MV-4-11 (cell line): ENCODE results near the gene ARHGEF1.
"Not testable (repeated sequence)": the region's sequence is repeated elsewhere in the genome, so short reads cannot be mapped to it uniquely, and the experiment has no call there.

Experiments used
- DNase-seq: peaks from one replicate; lab custom pipeline; 2025; lab: John Stamatoyannopoulos, UW

The ARHGEF1 gene

GRCh38 chr19:41930926-41931592 is 48.1 kb downstream of the ARHGEF1 start:
- peak; percentile 23 for DNase-seq

- DNase-seq = no peak
These were observed 49.3 kb downstream of the ARHGEF1 start for GRCh38 chr19:41932259-41932719.

- no peak for DNase-seq
These were observed 49.8 kb downstream of the ARHGEF1 start for GRCh38 chr19:41932720-41933332.

- DNase-seq = peak; percentile 71
These were observed 50.9 kb downstream of the ARHGEF1 start for GRCh38 chr19:41933693-41934426.

- DNase-seq = peak; percentile 58
These were observed 51.9 kb downstream of the ARHGEF1 start for GRCh38 chr19:41934849-41935374.

GRCh38 chr19:41935760-41936415 is 52.9 kb downstream of the ARHGEF1 start:
- DNase-seq = no peak

GRCh38 chr19:41936416-41936850 is 53.4 kb downstream of the ARHGEF1 start:
- no peak for DNase-seq

- DNase-seq = no peak
These were observed 54.0 kb downstream of the ARHGEF1 start for GRCh38 chr19:41936961-41937360.

GRCh38 chr19:41937525-41938468 is 54.8 kb downstream of the ARHGEF1 start:
- peak; percentile 14 for DNase-seq

GRCh38 chr19:41939209-41939608 is 56.2 kb downstream of the ARHGEF1 start:
- DNase-seq = not testable (repeated sequence)

- no peak for DNase-seq
These were observed 57.1 kb downstream of the ARHGEF1 start for GRCh38 chr19:41939861-41940730.

- DNase-seq = no peak
These were observed 57.9 kb downstream of the ARHGEF1 start for GRCh38 chr19:41940731-41941409.

GRCh38 chr19:41941410-41942202 is 58.6 kb downstream of the ARHGEF1 start:
- no peak for DNase-seq

- DNase-seq = peak; percentile 63
These were observed 61.4 kb downstream of the ARHGEF1 start for GRCh38 chr19:41944336-41944735.

GRCh38 chr19:41945135-41945766 is 62.3 kb downstream of the ARHGEF1 start:
- peak; percentile 28 for DNase-seq

GRCh38 chr19:41947091-41947490 is 64.1 kb downstream of the ARHGEF1 start:
- no peak for DNase-seq

GRCh38 chr19:41951686-41952172 is 68.7 kb downstream of the ARHGEF1 start:
- DNase-seq = peak; percentile 61

GRCh38 chr19:41955521-41955920 is 72.5 kb downstream of the ARHGEF1 start:
- no peak for DNase-seq
